Measurements from ENCODE around the gene ENOX1.

The ENOX1 gene

DNA sequence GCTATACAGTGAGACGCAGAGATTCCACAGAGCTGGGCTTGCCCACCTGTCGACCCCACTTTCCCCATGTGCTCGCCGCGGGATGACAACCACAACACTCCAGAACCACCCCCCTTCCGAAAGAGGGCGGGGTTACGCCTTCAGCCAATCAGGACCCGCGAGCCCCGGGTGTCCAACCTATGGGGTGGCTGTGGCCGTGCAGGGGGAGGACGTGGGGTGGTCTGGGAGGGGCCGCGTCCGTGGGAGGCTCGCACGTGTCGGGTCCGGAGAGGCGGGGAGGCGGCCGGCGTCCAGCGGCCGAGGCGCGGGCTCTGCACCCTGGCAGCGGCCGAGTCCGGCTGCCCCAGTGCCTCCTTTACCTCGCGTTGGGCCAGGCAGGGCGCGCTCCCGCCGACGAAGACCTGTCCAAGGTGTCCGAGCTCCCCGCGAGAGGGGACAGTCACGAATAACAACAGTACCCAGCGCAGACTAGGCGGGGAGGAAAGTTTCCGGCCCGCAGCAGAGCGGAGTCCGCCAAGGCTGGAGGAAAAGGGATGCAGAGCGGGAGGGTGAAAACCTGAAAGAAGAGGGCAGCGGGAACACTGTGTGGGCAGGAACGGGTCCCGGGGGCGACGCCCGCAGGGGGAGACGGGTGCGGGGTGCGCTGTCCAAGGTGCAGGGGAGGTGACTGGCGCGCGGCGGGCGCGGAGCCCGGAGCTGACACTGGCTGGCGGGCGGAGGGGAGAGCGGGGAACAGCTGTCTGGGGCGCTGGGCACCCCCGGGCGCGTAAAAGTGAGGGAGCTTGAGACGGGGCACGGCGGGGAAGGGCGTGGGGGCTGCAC lies 911 bp downstream of the ENOX1 start:
- DNase-seq (ENCODE audit: low read depth) = no peak

DNA sequence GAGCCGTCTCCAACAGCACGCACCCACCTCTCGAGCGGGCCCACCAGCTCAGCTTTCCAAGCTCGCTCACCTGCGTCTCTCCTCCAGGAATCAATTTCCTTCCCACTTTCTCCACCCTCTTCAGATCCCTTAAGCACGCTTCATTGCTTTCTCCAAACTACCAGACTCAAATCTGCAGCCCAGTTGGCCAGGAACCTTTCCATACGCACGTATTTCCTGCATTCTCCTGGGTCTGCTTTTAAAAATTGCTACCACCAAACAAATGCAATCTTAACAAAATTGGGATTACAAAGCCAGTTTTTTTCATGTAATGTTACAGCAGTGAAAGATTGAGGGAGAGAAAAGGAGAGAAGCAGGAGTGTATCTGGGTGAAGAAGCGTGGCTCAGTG lies 1.5 kb downstream of the ENOX1 start:
- DNase-seq (ENCODE audit: low read depth) = no peak

DNA sequence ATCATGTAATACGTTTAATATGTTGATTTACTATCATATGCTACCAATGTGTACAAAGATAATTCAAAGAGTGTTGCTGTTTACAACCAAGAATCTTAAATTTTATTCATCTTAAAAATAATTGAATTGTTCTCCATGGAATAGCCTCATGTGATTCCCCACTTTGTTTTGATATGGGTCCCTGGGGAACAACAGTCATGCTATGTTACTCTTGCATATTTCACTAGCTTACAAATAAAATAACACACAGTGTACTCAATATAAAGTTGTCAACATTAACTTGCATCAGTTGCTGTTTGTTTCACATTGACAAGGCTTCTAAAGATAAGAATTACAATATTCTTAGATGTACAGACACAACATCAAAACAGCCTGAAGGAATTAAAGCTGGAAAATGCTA lies 2.3 kb downstream of the ENOX1 start:
- no peak for DNase-seq (ENCODE audit: low read depth)

DNA sequence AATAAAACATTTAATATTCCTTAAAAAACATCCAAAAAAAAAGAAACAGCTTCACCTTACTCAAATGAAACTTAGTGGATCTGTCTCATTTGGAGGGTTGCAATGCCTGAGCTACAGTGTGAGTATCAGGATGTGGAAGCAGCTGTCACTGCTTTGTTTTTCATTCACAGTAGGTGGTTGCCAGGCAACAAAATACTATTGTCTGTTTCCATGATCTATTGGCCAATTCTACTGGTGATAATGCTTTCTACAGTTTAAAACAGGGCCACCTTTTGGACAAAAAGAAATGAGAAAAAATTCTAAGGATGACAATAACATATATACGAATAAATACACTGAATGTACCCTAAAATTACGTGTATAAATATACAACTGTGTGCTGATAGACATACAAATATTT lies 3.0 kb downstream of the ENOX1 start:
- DNase-seq (ENCODE audit: low read depth) = no peak

GRCh38 chr13:43782686-43783085 lies 4.1 kb downstream of the ENOX1 start:
- DNase-seq (ENCODE audit: low read depth) = no peak

GRCh38 chr13:43780666-43781065 lies 6.1 kb downstream of the ENOX1 start:
- DNase-seq (ENCODE audit: low read depth) = no peak

GRCh38 chr13:43776501-43777079 lies 10.2 kb downstream of the ENOX1 start:
- no peak for DNase-seq (ENCODE audit: low read depth)

GRCh38 chr13:43776006-43776405 lies 10.8 kb downstream of the ENOX1 start:
- no peak for DNase-seq (ENCODE audit: low read depth)

GRCh38 chr13:43773602-43774001 lies 13.2 kb downstream of the ENOX1 start:
- DNase-seq (ENCODE audit: low read depth) = no peak

DNA sequence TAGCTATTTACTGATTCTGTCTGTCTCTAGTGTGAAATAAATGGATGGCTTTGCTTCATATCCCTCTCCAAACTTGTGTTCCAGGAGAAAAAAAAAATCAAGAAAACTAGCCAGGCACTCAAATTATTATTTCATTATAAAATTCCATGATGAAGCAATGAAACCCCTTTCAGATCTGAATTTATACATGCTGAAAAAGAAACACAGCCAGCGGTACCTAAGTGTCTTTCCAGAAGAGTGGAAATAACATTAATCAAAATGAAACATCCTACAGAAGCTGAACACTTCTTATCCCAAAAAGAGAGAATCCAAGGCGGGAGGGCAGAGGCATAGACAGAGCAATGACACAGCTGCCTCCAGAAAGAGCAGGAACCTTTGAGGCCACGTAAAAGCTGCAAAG lies 15.9 kb downstream of the ENOX1 start:
- DNase-seq (ENCODE audit: low read depth) = no peak

DNA sequence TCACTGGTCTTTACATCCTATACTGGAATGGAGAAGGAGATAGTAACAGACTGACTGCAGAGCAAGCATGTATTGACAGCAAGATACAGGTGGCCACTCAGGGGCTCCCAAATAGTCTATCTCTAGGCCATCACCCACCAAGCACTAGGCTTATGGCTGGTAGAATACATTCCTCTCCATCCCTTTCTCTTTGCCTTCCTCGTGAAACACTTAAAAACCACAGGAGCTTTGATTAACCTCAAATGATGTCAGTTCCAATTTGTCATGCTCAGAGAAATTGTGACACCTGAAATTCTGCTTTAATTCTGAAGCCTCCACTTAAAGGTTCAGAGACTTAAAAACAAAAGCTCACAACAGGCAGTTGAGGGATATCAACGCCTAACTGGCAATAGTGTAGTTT lies 17.2 kb downstream of the ENOX1 start:
- no peak for DNase-seq (ENCODE audit: low read depth)

GRCh38 chr13:43767341-43767931 lies 19.3 kb downstream of the ENOX1 start:
- no peak for DNase-seq (ENCODE audit: low read depth)

GRCh38 chr13:43766725-43767124 lies 20.0 kb downstream of the ENOX1 start:
- DNase-seq (ENCODE audit: low read depth) = no peak

GRCh38 chr13:43764349-43764748 lies 22.4 kb downstream of the ENOX1 start:
- DNase-seq (ENCODE audit: low read depth) = no peak

GRCh38 chr13:43763143-43763759 lies 23.5 kb downstream of the ENOX1 start:
- no peak for DNase-seq (ENCODE audit: low read depth)

DNA sequence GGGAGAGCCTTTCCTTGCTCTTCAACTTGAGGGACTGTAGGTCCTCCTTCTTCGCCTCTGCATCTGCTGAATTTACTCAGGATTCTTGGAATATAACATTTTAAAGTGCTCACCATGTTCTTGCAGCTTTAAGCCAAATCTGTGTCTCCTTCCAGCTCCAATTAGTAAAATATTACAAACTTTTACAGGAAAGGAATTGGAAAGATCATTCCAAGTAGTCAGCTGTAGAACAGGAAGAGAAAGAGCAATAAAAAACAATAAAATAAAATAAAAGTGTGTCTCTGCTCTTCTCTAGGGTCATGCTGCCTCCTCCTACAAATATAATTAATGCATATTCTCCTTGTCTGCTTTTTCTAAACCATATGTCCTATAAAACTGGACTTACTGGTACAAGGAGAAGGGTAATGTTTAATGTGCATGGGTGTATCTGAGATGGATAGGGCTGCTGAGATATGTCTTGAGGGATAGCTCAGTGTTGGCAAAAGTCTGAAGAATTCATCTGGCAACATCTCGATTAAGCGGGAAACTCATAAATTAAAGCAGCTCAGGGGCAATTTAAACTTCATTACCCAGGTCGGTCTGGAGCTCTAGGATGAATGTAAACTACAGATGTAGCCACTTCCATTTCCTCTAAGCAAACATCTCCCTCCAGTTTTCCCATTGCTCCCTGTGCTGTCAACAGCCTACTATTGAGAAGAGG lies 25.0 kb downstream of the ENOX1 start:
- DNase-seq (ENCODE audit: low read depth) = no peak

GRCh38 chr13:43760257-43760656 lies 26.5 kb downstream of the ENOX1 start:
- no peak for DNase-seq (ENCODE audit: low read depth)

DNA sequence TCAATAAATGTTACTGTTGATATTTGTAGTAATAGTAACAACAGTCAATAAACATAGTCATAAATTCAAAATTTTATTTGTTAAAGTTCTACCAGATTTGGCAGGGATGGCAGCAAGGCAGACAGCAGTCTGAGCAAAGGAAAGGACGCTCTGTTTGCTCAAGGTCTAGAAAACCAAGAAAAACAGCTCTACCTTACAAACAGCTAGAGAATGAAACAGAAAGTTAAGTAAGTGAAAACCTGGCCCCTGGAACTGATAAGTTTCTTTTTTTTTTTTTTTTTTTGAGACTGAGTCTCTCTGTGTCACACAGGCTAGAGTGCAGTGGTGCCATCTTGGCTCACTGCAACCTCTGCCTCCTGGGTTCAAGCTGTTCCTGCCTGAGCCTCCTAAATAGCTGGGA lies 27.9 kb downstream of the ENOX1 start:
- DNase-seq (ENCODE audit: low read depth) = no peak

DNA sequence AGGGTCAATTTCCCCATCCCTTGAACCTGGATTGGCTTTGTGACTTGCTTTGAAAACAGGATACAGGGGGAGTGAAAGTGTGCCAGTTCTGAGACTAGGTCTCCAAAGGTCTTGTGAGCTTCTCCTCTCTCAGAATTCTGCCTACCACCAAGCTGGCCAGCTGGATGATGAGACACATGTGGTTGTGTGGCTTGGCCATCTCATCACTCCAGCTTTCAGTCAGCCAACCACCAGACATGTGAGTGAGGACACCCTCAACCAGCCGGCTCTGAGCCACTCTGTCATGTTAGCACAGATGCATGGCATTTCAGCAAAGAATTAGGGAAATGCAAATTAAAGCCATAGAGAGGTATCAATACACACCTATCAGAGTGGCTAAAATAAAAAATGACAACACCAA lies 29.5 kb downstream of the ENOX1 start:
- no peak for DNase-seq (ENCODE audit: low read depth)

DNA sequence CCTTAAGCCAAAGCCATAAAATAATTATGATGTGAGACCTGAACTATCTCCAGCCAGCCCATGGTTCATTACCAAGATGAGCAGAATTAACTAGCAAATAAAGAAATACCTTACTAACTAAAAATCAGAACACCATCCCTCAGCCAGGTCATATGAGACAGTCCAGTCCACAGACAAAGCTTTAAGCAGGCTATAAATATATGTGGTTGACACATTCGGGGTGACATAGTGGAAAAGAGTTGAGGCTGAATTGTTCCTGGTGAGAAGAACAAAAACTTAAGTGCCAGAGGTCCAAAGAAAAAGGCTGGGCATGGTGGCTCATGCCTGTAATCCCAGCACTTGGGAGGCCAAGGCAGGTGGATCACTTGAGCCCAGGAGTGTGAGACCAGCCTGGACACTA lies 30.9 kb downstream of the ENOX1 start:
- no peak for DNase-seq (ENCODE audit: low read depth)

DNA sequence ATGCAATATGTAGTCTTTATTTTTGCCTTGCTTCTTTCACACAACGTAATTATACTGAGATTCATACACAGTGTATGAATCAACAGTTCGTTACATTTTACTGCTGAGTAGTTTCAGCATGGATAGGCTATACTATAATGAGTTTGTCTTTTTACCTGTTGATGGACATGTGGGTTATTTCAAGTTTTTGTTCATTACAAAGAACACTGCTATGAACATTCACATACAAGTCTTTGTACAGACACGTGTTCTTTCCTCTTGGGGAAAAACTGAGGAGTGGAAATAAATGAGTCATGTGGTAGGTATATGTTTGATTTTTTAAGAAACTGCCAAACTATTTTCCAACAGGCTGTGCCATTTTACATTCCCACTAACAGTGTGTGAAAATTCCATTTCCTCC lies 35.1 kb downstream of the ENOX1 start:
- no peak for DNase-seq (ENCODE audit: low read depth)

- DNase-seq (ENCODE audit: low read depth) = no peak
These were observed 37.3 kb downstream of the ENOX1 start for GRCh38 chr13:43749503-43749902.

Measured in stimulated activated CD4-positive, alpha-beta T cell treated with anti-CD3 and anti-CD28 coated beads, Interleukin-2, amount 100 ng/mL, for 4 hours (primary cell).